GM12878 (cell line): ENCODE data around the gene FERMT2. TPM values are rescaled to one million over a fixed set of nuclear protein-coding genes. Genes with fewer than 3 reads are reported as not detected.

Experiments
- ATAC-seq: fragments of 200-7000 bp; cut with Tn5 transposase; 3 replicates; pipeline ENCODE4 v1.9.1; 2020; ENCODE audit warnings: mild to moderate bottlenecking, moderate library complexity
- BruUV-seq: library from RNA; stranded (reverse); fragments of 400-500 nt; replicated peaks from 2 replicates; lab custom pipeline; 2021; lab: Mats Ljungman, UMichigan
- CTCF ChIA-PET: fragments of 300-600 bp; sonication (Branson Sonifier 250); formaldehyde crosslinking; extraction: SDS; loops from one replicate; lab custom pipeline; 2021; ENCODE audit warnings: inconsistent platforms; lab: Yijun Ruan, JAX
- POLR2A ChIA-PET: fragments of 350-600 bp; formaldehyde crosslinking; extraction: SDS; loops from one replicate; lab custom pipeline; 2021; ENCODE audit warnings: inconsistent platforms; lab: Charles Lee
- RAD21 ChIA-PET: fragments of 300-600 bp; sonication (Branson Sonifier 250); formaldehyde crosslinking; loops from one replicate; lab custom pipeline; 2023; ENCODE audit warnings: antibody characterized with exemption; ENCODE audit not compliant: unreplicated experiment; lab: Charles Lee
- SMC1A ChIA-PET: fragments of 300-600 bp; sonication (Branson Sonifier 250); formaldehyde crosslinking; loops from one replicate; lab custom pipeline; 2023; ENCODE audit not compliant: unreplicated experiment, uncharacterized antibody; lab: Charles Lee
- DNase-seq: peaks from one replicate; pipeline ENCODE4 v3.0.0-alpha.2; 2011; ENCODE audit warnings: low read depth, low spot score
- FAIRE-seq: peaks from 3 replicates; lab custom pipeline; 2011; peaks lifted over from hg19 to GRCh38; lab: Jason Lieb, UNC
- H2AFZ ChIP-seq: 2 replicates; pipeline ENCODE4 v1.6.0; 2011; ENCODE audit warnings: low read depth, low read length, control low read depth; ENCODE audit not compliant: control insufficient read depth
- H3K27ac ChIP-seq: 2 replicates; pipeline ENCODE4 v1.5.1; 2011; ENCODE audit warnings: control low read depth; ENCODE audit not compliant: control insufficient read depth, insufficient read depth
- H3K27me3 ChIP-seq, 2 experiments: replicated peaks in 1 of 2; 2 replicates each; pipeline versions ENCODE4 v1.6.0 to v1.6.1; 2011; ENCODE audit warnings: low read length in 1 of 2; ENCODE audit not compliant: control insufficient read depth in 2 of 2, insufficient read depth in 2 of 2
- H3K36me3 ChIP-seq, 2 experiments: 2 replicates each; pipeline ENCODE4 v1.5.1; 2011; ENCODE audit warnings: low read length in 1 of 2; ENCODE audit not compliant: control insufficient read depth in 2 of 2, insufficient read depth in 2 of 2
- H3K4me1 ChIP-seq: 2 replicates; pipeline ENCODE4 v1.6.1; 2011; ENCODE audit warnings: mild to moderate bottlenecking, low read length, moderate library complexity, mixed read lengths; ENCODE audit not compliant: control insufficient read depth, insufficient read depth
- H3K4me2 ChIP-seq: 2 replicates; pipeline ENCODE4 v1.6.0; 2011; ENCODE audit warnings: control low read depth; ENCODE audit not compliant: control insufficient read depth, insufficient read depth
- H3K4me3 ChIP-seq: fragments of 200-600 bp; sonication (generic); 2 replicates; pipeline ENCODE4 v1.5.1; 2016
- H3K79me2 ChIP-seq: 2 replicates; pipeline ENCODE4 v1.6.0; 2011; ENCODE audit warnings: low read length; ENCODE audit not compliant: control insufficient read depth, insufficient read depth
- H3K9ac ChIP-seq: 2 replicates; pipeline ENCODE4 v1.8.0; 2011; ENCODE audit warnings: low read length, control low read depth, mixed read lengths; ENCODE audit not compliant: control insufficient read depth, insufficient read depth
- H3K9me3 ChIP-seq: replicated peaks from 3 replicates; pipeline ENCODE4 v1.5.1; 2011; ENCODE audit warnings: mild to moderate bottlenecking, low read length; ENCODE audit not compliant: control insufficient read depth, insufficient read depth
- H4K20me1 ChIP-seq: 2 replicates; pipeline ENCODE4 v1.6.0; 2011; ENCODE audit not compliant: control insufficient read depth, insufficient read depth
- ASH2L ChIP-seq: fragments of 300-600, 200-600 bp; sonication (generic); IDR thresholded peaks from 2 replicates; pipeline ENCODE4 v1.6.1; 2017; ENCODE audit warnings: low read depth, mild to moderate bottlenecking, borderline replicate concordance
- ATF2 ChIP-seq: IDR thresholded peaks from 2 replicates; pipeline ENCODE4 v1.6.1; 2012; ENCODE audit warnings: low read length, inconsistent platforms
- CREM ChIP-seq: IDR thresholded peaks from 2 replicates; pipeline ENCODE4 v1.6.1; 2014; ENCODE audit warnings: antibody characterized with exemption, low read depth
- ESRRA ChIP-seq: IDR thresholded peaks from 2 replicates; pipeline ENCODE4 v1.6.1; 2012; ENCODE audit warnings: mild to moderate bottlenecking, low read length, improper control_type of control experiment
- KLF5 ChIP-seq: fragments of 450-650 bp; IDR thresholded peaks from 2 replicates; pipeline ENCODE4 v1.6.1; 2014; ENCODE audit warnings: mild to moderate bottlenecking; ENCODE audit not compliant: partially characterized antibody
- NFIC ChIP-seq: IDR thresholded peaks from 2 replicates; pipeline ENCODE4 v1.6.1; 2012; ENCODE audit warnings: low read depth, mild to moderate bottlenecking, inconsistent platforms, low read length, moderate library complexity
- NFXL1 ChIP-seq: fragments of 450-650 bp; IDR thresholded peaks from 2 replicates; pipeline ENCODE4 v1.6.1; 2017; ENCODE audit warnings: antibody characterized with exemption, mild to moderate bottlenecking, borderline replicate concordance
- NR2C2 ChIP-seq: IDR thresholded peaks from 2 replicates; pipeline ENCODE4 v1.6.1; 2011; ENCODE audit warnings: borderline replicate concordance, low read depth; ENCODE audit not compliant: control insufficient read depth, insufficient read length
- PRDM15 ChIP-seq: fragments of 450-650 bp; formaldehyde crosslinking; IDR thresholded peaks from 2 replicates; pipeline ENCODE4 v1.4.0; 2020; ENCODE audit warnings: mild to moderate bottlenecking, moderate library complexity
- RELB ChIP-seq: fragments of 450-650 bp; IDR thresholded peaks from 2 replicates; pipeline ENCODE4 v1.6.1; 2017; ENCODE audit warnings: low read depth, mild to moderate bottlenecking, moderate library complexity
- STAT3 ChIP-seq: IDR thresholded peaks from 2 replicates; pipeline ENCODE4 v1.6.1; 2011; ENCODE audit warnings: low read depth, low read length, improper control_type of control experiment
- YBX1 ChIP-seq: fragments of 450-650 bp; IDR thresholded peaks from 2 replicates; pipeline ENCODE4 v1.6.1; 2016; ENCODE audit warnings: antibody characterized with exemption
- ZNF207 ChIP-seq: fragments of 450-650 bp; IDR thresholded peaks from 2 replicates; pipeline ENCODE4 v1.6.1; 2014; ENCODE audit warnings: antibody characterized with exemption, mild to moderate bottlenecking, borderline replicate concordance
- ZNF622 ChIP-seq: fragments of 450-650 bp; IDR thresholded peaks from 2 replicates; pipeline ENCODE4 v1.6.1; 2017; ENCODE audit warnings: mild to moderate bottlenecking, inconsistent platforms
- WGBS: methylation state at CpG from one replicate; pipeline ENCODE4 v1.1.6; 2016; ENCODE audit warnings: low lambda C conversion rate; ENCODE audit not compliant: insufficient replicate concordance, insufficient coverage; ENCODE audit errors: missing lambda C conversion rate; 5-methylcytosine and 5-hydroxymethylcytosine counted together
- in situ Hi-C: fragments of 300-500 bp; cut with MboI; formaldehyde crosslinking; loops from 9 replicates; pipeline ENCODE4 v1.14.3; 2018; ENCODE audit warnings: mixed read lengths
- intact Hi-C: fragments of 100-400 bp; cut with micrococcal nuclease; formaldehyde crosslinking; loops from one replicate; pipeline ENCODE4 v1.14.2; 2022; ENCODE audit not compliant: unreplicated experiment
- polyA plus RNA-seq, 11 experiments: library from polyadenylated mRNA; depleted of rRNA in 4 of 11; unstranded in 6 of 11; stranded (reverse) in 5 of 11; fragments of >200 nt; fragmentation: Nextera tagmentation in 4 of 11; fragmentation: Illumina TruSeq in 1 of 11; extraction: Ambion mirVana in 4 of 11; extraction: Trizol in 1 of 11; gene quantifications; 1 replicate in 1 of 11; 2 replicates in 10 of 11; pipeline versions ENCODE4 v1.2.1 to v1.2.3, GENCODE V29; 2011 to 2016; ENCODE audit warnings: inconsistent platforms in 2 of 11, missing spikeins in 2 of 11, low read depth in 1 of 11
- total RNA-seq, 4 experiments: library from RNA; depleted of rRNA in 3 of 4; stranded (reverse); fragments of >200 nt in 3 of 4; fragmentation: Illumina TruSeq in 1 of 4; extraction: Trizol in 1 of 4; gene quantifications; 2 replicates each; pipeline versions ENCODE4 v1.2.1 to v1.2.3, GENCODE V29; 2013 to 2021

The FERMT2 gene
- total and polyA plus RNA-seq, 10 of the 15 experiments (the other 5 are each of a cell fraction or from before 2014, with no cell fraction given), result 4.9 to 35.5 (median 19.5) TPM

- Histone ChIP-seq H3K27me3 (no peaks in the 10 kb centered on the region), H3K79me2 (no peaks in the 10 kb centered on the region), H2AFZ (no peak overlapping the region), H3K9ac (no peak overlapping the region), H3K27ac (no peak overlapping the region), H4K20me1 (no peaks in the 10 kb centered on the region), H3K4me2 (no peak overlapping the region), H3K4me3 (no peak overlapping the region), H3K36me3 (no peaks in the 10 kb centered on the region), H3K9me3 (no peaks in the 10 kb centered on the region), H3K4me1 (peaks cover 6% of the 10 kb centered on the region)
- in situ Hi-C loops (no loop called here), intact Hi-C loops (loop anchor here (5.0 kb wide), 1 partner anchor 32 kb away; the partner anchor contains the start of gene FERMT2)
- RAD21 ChIA-PET, result interaction anchor here (0.7 to 3.8 kb wide), 5 partner anchors 9 to 136 kb away, joined by 3 to 17 read pairs (median 3); no protein-coding TSS in a partner anchor
- BruUV-seq, result no TSS peak
- POLR2A ChIA-PET, result interaction anchor here (1.6 kb wide), 1 partner anchor 29 kb away, joined by 3 read pairs; no protein-coding TSS in a partner anchor
- WGBS, result 48% methylated on average over 3 of the region's 3 CpGs
- DNase-seq (no peak), ATAC-seq (no peak), FAIRE-seq (no peak)
- CTCF ChIA-PET, result interaction anchor here (0.7 to 2.9 kb wide), 4 partner anchors 15 to 135 kb away, joined by 3 to 13 read pairs (median 4); no protein-coding TSS in a partner anchor
- TF ChIP-seq STAT3 (no peak), NFXL1 (no peak), ZNF207 (no peak), RELB (no peak), ATF2 (no peak), PRDM15 (no peak), NR2C2 (no peak), ASH2L (no peak), ESRRA (no peak), KLF5 (no peak), ZNF622 (no peak), YBX1 (no peak), CREM (no peak), NFIC (no peak)
- SMC1A ChIA-PET, result interaction anchor here (0.6 to 10.1 kb wide), 8 partner anchors 9 to 166 kb away, joined by 3 to 79 read pairs (median 4); no protein-coding TSS in a partner anchor
These were observed 30.9 kb downstream of the FERMT2 start for GRCh38 chr14:52919971-52920370.
